ENCODE results near the gene CDH23. TPM values are rescaled to one million over a fixed set of nuclear protein-coding genes. Genes with fewer than 3 reads are reported as not detected.

Gene CDH23
- total RNA-seq, 1 experiment from 2014 or later = 0.02 TPM

DNA sequence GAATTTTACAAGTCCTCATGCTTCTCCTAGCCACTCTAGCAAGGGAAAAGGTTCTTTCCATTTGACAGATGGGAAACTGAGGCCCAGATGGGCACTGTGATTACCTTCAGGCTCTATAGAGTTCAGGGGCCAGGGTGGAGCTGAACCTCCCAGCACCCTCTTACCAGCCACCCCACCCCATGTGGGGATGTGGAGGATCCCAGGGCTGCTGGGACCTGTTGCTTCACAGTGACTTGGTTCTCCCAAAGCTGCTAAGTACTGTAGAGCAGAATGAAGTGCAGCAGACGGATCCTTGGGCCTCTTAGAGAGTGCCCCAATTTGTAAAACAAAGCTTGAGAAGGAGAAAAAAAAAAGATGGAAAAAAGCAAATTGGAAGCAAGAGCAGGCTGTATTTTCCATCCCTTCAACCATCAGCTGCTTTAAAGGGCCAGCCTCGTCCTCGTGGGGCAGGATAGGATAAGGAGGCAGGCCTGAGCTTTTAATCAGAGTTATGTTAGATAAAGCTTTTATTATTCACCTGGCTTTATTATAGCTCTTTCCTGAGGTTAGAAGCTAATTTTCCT lies 147.0 kb downstream of the CDH23 start:
- intact Hi-C loops (cut with micrococcal nuclease) = no loop called here
- H3K36me3 Mint-ChIP-seq (ENCODE audit: insufficient read depth, unreplicated experiment) = no peaks in the 10 kb centered on the region
- no peak overlapping the region for H3K27ac Mint-ChIP-seq (ENCODE audit: low read depth, unreplicated experiment)
- BruUV-seq (replicated peaks) = no TSS peak
- no peak overlapping the region for H3K4me3 Mint-ChIP-seq (ENCODE audit: unreplicated experiment)
- peaks cover 8% of the 10 kb centered on the region for H3K27me3 Mint-ChIP-seq (ENCODE audit: insufficient read depth, unreplicated experiment)
- ChIA-PET CTCF (interaction anchor here (0.6 to 0.9 kb wide), 3 partner anchors 16 to 24 kb away, joined by 3 to 4 read pairs (median 3); no protein-coding TSS in a partner anchor), POLR2A (interaction anchor here (0.6 kb wide), 1 partner anchor 1166 kb away, joined by 3 read pairs; no protein-coding TSS in a partner anchor)
- H3K9me3 Mint-ChIP-seq (ENCODE audit: unreplicated experiment) = no peaks in the 10 kb centered on the region
- no peak for DNase-seq (ENCODE audit: unreplicated experiment)
- TF ChIP-seq, protein P1, sequence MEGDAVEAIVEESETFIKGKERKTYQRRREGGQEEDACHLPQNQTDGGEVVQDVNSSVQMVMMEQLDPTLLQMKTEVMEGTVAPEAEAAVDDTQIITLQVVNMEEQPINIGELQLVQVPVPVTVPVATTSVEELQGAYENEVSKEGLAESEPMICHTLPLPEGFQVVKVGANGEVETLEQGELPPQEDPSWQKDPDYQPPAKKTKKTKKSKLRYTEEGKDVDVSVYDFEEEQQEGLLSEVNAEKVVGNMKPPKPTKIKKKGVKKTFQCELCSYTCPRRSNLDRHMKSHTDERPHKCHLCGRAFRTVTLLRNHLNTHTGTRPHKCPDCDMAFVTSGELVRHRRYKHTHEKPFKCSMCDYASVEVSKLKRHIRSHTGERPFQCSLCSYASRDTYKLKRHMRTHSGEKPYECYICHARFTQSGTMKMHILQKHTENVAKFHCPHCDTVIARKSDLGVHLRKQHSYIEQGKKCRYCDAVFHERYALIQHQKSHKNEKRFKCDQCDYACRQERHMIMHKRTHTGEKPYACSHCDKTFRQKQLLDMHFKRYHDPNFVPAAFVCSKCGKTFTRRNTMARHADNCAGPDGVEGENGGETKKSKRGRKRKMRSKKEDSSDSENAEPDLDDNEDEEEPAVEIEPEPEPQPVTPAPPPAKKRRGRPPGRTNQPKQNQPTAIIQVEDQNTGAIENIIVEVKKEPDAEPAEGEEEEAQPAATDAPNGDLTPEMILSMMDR (IDR thresholded peaks at IDR 0.05; ENCODE audit: unreplicated experiment) = no peak
- no peaks in the 10 kb centered on the region for H3K4me1 Mint-ChIP-seq (ENCODE audit: insufficient read depth, unreplicated experiment)

DNA sequence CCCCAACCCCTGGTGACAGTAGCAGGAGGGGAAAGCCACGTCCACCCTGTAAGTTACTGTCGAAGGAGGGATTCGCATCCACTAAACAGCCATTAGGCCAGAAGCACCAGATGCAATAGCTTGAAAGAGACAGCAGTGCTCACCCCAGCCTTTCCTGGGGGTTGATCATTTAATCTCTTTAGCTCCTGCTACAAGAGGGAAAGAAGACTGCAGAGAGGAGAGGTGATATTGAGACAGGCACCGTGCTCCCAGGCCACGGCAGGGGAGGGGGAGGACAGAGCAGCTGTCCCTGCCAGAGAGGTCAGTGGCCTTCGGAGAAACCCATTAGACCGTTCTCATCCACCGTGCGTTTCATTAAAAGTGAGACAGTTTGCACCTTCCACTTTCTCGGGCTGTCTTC lies 148.3 kb downstream of the CDH23 start:
- CTCF ChIA-PET = interaction anchor here (1.2 kb wide), 1 partner anchor 10 kb away, joined by 3 read pairs; no protein-coding TSS in a partner anchor
- intact Hi-C loops (cut with micrococcal nuclease) = no loop called here
- no peaks in the 10 kb centered on the region for H3K9me3 Mint-ChIP-seq (ENCODE audit: unreplicated experiment)
- BruUV-seq (replicated peaks) = no TSS peak
- DNase-seq (ENCODE audit: unreplicated experiment) = no peak
- no peaks in the 10 kb centered on the region for H3K36me3 Mint-ChIP-seq (ENCODE audit: insufficient read depth, unreplicated experiment)
- POLR2A ChIA-PET = interaction anchor here (0.9 kb wide), 1 partner anchor 10 kb away, joined by 3 read pairs; no protein-coding TSS in a partner anchor
- no peaks in the 10 kb centered on the region for H3K27me3 Mint-ChIP-seq (ENCODE audit: insufficient read depth, unreplicated experiment)
- no peaks in the 10 kb centered on the region for H3K4me1 Mint-ChIP-seq (ENCODE audit: insufficient read depth, unreplicated experiment)
- no peak overlapping the region for H3K4me3 Mint-ChIP-seq (ENCODE audit: unreplicated experiment)
- no peak overlapping the region for H3K27ac Mint-ChIP-seq (ENCODE audit: low read depth, unreplicated experiment)
- TF ChIP-seq, protein P1 (IDR thresholded peaks at IDR 0.05; ENCODE audit: unreplicated experiment) = no peak

DNA sequence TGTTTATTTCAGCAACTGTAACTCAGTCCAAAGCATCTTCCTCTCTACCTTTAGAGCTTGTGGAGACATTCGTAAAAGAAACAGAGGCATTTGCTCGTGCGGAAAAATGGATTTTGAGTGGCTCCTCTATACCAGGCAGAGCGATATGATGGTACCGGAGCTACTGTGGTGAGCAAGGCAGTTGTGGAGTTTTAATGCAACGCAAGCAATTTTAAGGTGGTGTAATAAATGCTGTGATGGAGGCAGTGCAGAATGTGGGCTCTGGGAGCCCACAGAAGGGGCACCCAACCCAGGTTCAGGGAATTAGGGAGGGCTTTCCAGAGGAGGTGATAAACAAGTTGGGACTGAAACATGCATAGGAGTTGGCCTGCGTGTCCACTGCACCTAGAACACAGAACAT lies 149.5 kb downstream of the CDH23 start:
- BruUV-seq (replicated peaks) = no TSS peak
- H3K4me1 Mint-ChIP-seq (ENCODE audit: insufficient read depth, unreplicated experiment) = no peaks in the 10 kb centered on the region
- no peak overlapping the region for H3K4me3 Mint-ChIP-seq (ENCODE audit: unreplicated experiment)
- no peaks in the 10 kb centered on the region for H3K9me3 Mint-ChIP-seq (ENCODE audit: unreplicated experiment)
- CTCF ChIA-PET = no interaction called here
- no peaks in the 10 kb centered on the region for H3K36me3 Mint-ChIP-seq (ENCODE audit: insufficient read depth, unreplicated experiment)
- intact Hi-C loops (cut with micrococcal nuclease) = no loop called here
- no peak overlapping the region for H3K27ac Mint-ChIP-seq (ENCODE audit: low read depth, unreplicated experiment)
- POLR2A ChIA-PET = no interaction called here
- no peaks in the 10 kb centered on the region for H3K27me3 Mint-ChIP-seq (ENCODE audit: insufficient read depth, unreplicated experiment)
- DNase-seq (ENCODE audit: unreplicated experiment) = no peak
- TF ChIP-seq, protein P1 (IDR thresholded peaks at IDR 0.05; ENCODE audit: unreplicated experiment) = no peak

DNA sequence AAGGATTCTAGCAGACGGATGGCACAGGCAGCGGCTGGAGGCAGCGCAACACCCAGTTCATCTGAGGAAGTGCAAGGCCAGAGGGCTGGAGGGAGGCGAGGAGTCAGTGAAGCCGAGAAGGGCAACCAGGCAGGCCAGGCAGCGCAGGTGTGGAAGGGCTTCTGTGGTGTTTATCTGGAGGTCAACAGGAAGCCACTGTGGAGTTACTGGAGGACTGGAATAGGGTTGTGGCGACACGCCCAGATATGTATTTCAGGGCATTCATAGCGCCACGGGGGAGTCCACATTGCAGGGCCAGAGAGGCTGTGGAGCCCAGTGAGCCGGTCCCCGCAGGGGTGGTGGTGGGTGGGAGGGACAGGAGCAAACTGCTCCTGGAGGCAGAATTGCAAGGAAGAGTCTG lies 150.6 kb downstream of the CDH23 start:
- ChIA-PET CTCF (no interaction called here), POLR2A (no interaction called here)
- H3K9me3 Mint-ChIP-seq (ENCODE audit: unreplicated experiment) = no peaks in the 10 kb centered on the region
- no peak overlapping the region for H3K4me3 Mint-ChIP-seq (ENCODE audit: unreplicated experiment)
- DNase-seq (ENCODE audit: unreplicated experiment) = no peak
- intact Hi-C loops (cut with micrococcal nuclease) = no loop called here
- H3K27ac Mint-ChIP-seq (ENCODE audit: low read depth, unreplicated experiment) = no peak overlapping the region
- H3K4me1 Mint-ChIP-seq (ENCODE audit: insufficient read depth, unreplicated experiment) = no peaks in the 10 kb centered on the region
- BruUV-seq (replicated peaks) = no TSS peak
- no peaks in the 10 kb centered on the region for H3K36me3 Mint-ChIP-seq (ENCODE audit: insufficient read depth, unreplicated experiment)
- H3K27me3 Mint-ChIP-seq (ENCODE audit: insufficient read depth, unreplicated experiment) = no peaks in the 10 kb centered on the region
- TF ChIP-seq, protein P1 (IDR thresholded peaks at IDR 0.05; ENCODE audit: unreplicated experiment) = no peak
